GM21447 (cell line): ENCODE data around the gene POLR1C.
"Not testable (repeated sequence)": the region's sequence is repeated elsewhere in the genome, so short reads cannot be mapped to it uniquely, and the experiment has no call there.

Source experiments
- ATAC-seq: cut with Tn5 transposase; IDR thresholded peaks from one replicate; pipeline ENCODE4 v1.9.1; 2021; ENCODE audit not compliant: unreplicated experiment

POLR1C gene

GRCh38 chr6:43547222-43547621 is 30.3 kb downstream of the POLR1C start:
- ATAC-seq, result no peak

GRCh38 chr6:43557620-43558019 is 40.7 kb downstream of the POLR1C start:
- ATAC-seq, result not testable (repeated sequence)

- ATAC-seq, result no peak
Observed at GRCh38 chr6:43559328-43559727, 42.4 kb downstream of the POLR1C start.

GRCh38 chr6:43570876-43571441 is 54.1 kb downstream of the POLR1C start:
- ATAC-seq, result no peak
